ENCODE data around the gene PDRG1. TPM values are rescaled to one million over a fixed set of nuclear protein-coding genes. Genes with fewer than 3 reads are reported as not detected.

PDRG1 gene
- total and polyA plus RNA-seq, 4 donors = 5.6 to 15.8 (median 11.8) TPM

DNA sequence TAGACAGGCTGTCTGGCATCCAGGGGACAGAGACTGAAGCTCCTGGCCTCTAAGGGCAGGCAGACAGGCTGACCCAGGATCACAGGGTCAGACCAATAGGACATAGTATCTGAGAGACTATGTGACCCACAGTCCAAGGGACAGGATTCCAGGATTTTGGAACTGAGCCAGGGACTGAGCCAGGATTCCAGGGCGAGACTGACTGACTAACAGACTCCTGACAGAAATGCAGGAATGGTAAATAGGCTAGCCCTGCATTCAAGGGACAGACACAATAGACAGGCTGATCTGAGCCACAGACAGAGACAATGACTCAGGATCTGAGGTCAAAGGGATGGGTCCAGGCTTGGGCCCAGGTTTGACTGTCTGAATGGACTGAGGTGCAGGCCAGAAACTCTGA is 35.9 kb upstream of the PDRG1 start:
- Histone ChIP-seq H3K4me3 (ENCODE audit: low read length in 2 of 2) (no peak overlapping the region), H3K27ac (ENCODE audit: low read depth in 1 of 2, low read length in 2 of 2) (no peak overlapping the region), H3K36me3 (ENCODE audit: control insufficient read depth in 1 of 2, insufficient read depth in 2 of 2, low read length in 1 of 2) (no peaks in the 10 kb centered on the region), H3K9me3 (ENCODE audit: control insufficient read depth, low read length) (no peaks in the 10 kb centered on the region), H3K27me3 (ENCODE audit: control insufficient read depth in 1 of 2, insufficient read depth in 2 of 2, low read length in 1 of 2) (no peaks in the 10 kb centered on the region), H3K4me1 (ENCODE audit: control insufficient read depth in 1 of 2, insufficient read depth in 2 of 2, low read length in 2 of 2) (no peaks in the 10 kb centered on the region)
- ATAC-seq (ENCODE audit: low FRiP score) = no peak
- WGBS, 2 donors = 62 to 67% methylated on average over 1 of the region's 1 CpG
- no peak for DNase-seq
- intact Hi-C loops (cut with DNase I) = no loop called here

DNA sequence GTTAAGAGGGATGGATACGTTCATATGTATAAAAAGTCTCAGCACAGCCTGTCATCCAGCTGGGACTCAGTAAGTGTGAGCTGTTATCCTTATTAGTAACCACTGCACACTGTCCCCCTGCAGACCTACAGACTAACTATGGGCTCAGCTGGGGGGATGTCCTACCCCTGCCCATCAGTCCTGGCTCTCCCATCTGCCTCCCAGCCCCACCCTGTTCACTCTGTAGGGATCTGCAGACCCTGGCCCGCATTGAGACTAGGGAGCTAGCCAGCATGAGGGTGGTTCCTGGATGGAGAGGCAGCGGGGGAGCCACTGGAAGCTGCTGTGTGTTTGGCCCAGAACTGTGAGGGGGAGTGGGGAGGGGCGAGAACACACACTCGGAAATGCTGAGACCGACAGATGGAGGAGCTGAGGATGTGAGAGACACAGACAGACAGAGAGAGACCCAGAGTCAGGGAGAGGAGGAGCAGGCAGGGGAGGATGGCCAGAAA is 33.2 kb upstream of the PDRG1 start:
- no peaks in the 10 kb centered on the region for H3K36me3 ChIP-seq (ENCODE audit: control insufficient read depth in 1 of 2, insufficient read depth in 2 of 2, low read length in 1 of 2)
- H3K27me3 ChIP-seq (ENCODE audit: control insufficient read depth in 1 of 2, insufficient read depth in 2 of 2, low read length in 1 of 2) = no peaks in the 10 kb centered on the region
- no peak for DNase-seq
- intact Hi-C loops (cut with DNase I) = no loop called here
- no peaks in the 10 kb centered on the region for H3K9me3 ChIP-seq (ENCODE audit: control insufficient read depth, low read length)
- H3K27ac ChIP-seq (ENCODE audit: low read depth in 1 of 2, low read length in 2 of 2) = no peak overlapping the region
- no peaks in the 10 kb centered on the region for H3K4me1 ChIP-seq (ENCODE audit: control insufficient read depth in 1 of 2, insufficient read depth in 2 of 2, low read length in 2 of 2)
- no peak overlapping the region for H3K4me3 ChIP-seq (ENCODE audit: low read length in 2 of 2)
- 22 to 24% methylated on average over 6 of the region's 6 CpGs for WGBS, 2 donors
- ATAC-seq (ENCODE audit: low FRiP score) = no peak

DNA sequence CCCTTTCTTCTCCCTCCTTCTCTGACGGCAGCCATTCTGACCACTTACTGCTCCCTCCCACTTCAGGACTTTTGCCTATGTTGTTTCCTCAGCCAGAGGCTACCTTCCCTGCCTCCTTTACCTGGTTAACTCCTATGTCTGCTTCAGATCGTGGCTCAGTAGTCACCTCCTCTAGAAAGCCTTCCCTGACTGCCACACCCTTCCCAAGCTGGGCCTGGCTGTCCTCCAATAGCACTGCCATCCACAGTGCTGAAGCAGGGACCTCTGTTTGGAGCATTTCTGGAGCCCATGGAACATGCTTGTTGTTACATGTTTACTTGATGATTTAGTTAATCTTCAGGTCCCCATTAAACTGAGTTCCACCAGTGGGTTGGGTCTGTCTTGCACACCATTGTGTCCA is 29.9 kb upstream of the PDRG1 start:
- Histone ChIP-seq H3K36me3 (ENCODE audit: control insufficient read depth in 1 of 2, insufficient read depth in 2 of 2, low read length in 1 of 2) (no peaks in the 10 kb centered on the region), H3K27ac (ENCODE audit: low read depth in 1 of 2, low read length in 2 of 2) (no peak overlapping the region), H3K4me1 (ENCODE audit: control insufficient read depth in 1 of 2, insufficient read depth in 2 of 2, low read length in 2 of 2) (no peaks in the 10 kb centered on the region), H3K9me3 (ENCODE audit: control insufficient read depth, low read length) (no peaks in the 10 kb centered on the region), H3K4me3 (ENCODE audit: low read length in 2 of 2) (no peak overlapping the region), H3K27me3 (ENCODE audit: control insufficient read depth in 1 of 2, insufficient read depth in 2 of 2, low read length in 1 of 2) (no peaks in the 10 kb centered on the region)
- DNase-seq = no peak
- intact Hi-C loops (cut with DNase I) = no loop called here
- 74 to 88% methylated on average over 2 of the region's 2 CpGs for WGBS, 2 donors
- no peak for ATAC-seq (ENCODE audit: low FRiP score)

DNA sequence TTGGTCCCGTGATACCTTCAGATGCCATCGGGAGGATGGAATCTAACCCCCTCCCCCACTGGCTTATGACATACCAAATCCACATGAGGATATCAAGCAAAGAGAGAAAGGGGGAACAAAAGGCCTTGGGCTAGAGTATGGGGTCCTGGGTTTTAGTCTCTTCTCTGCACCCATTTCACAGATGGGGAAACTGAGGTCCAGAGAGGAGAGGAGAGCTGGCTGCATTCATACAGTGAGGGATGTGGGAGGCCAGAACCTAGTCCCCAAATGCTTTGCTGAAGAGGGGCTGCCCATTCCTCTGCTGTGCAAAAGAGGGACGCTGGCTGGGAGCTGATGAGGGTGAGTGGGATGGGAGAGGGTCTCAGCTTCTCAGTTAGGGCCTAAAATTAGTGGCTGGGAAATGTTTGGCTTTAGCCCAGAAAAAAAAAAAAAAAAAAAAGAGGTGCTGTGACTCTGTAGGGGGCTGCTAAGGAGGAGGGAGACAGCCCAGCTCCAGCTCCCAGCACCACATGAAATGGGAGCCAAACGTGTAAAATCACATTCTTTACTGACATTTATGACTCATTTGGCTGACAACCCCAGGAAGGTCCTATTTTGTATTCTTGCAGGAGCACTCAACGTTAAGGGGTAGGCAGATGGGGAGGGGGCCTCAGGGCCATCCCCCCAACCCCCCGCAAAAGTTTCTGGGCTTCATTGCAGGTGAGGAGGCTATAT is 28.0 kb upstream of the PDRG1 start:
- Histone ChIP-seq H3K4me3 (ENCODE audit: low read length in 2 of 2) (no peak overlapping the region), H3K36me3 (ENCODE audit: control insufficient read depth in 1 of 2, insufficient read depth in 2 of 2, low read length in 1 of 2) (no peaks in the 10 kb centered on the region), H3K4me1 (ENCODE audit: control insufficient read depth in 1 of 2, insufficient read depth in 2 of 2, low read length in 2 of 2) (no peaks in the 10 kb centered on the region), H3K27ac (ENCODE audit: low read depth in 1 of 2, low read length in 2 of 2) (no peak overlapping the region), H3K9me3 (ENCODE audit: control insufficient read depth, low read length) (no peaks in the 10 kb centered on the region), H3K27me3 (ENCODE audit: control insufficient read depth in 1 of 2, insufficient read depth in 2 of 2, low read length in 1 of 2) (no peaks in the 10 kb centered on the region)
- intact Hi-C loops (cut with DNase I) = no loop called here
- 50 to 51% methylated on average over 6 of the region's 6 CpGs for WGBS, 2 donors
- DNase-seq (no peak), ATAC-seq (ENCODE audit: low FRiP score) (no peak)

DNA sequence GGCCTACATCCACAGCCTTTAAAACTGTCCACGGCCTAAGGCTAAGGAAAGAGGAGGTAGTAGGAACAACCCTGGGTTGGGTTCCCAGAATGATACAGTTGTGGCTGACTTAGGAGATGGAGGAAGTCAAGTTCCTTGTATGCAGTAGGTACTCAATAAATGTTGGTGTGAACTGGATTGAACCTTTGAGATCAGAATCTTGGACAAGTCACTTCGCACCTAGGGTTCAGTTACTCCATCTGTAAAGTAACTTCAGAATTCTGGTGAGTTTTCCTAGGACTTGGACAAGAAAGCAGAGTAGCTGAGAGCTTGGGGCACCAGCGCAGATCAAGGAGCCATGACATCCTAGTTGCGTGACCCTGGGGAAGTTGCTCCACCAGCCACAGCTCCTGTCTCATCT is 25.2 kb upstream of the PDRG1 start:
- intact Hi-C loops (cut with DNase I) = no loop called here
- Histone ChIP-seq H3K27me3 (ENCODE audit: control insufficient read depth in 1 of 2, insufficient read depth in 2 of 2, low read length in 1 of 2) (no peaks in the 10 kb centered on the region), H3K27ac (ENCODE audit: low read depth in 1 of 2, low read length in 2 of 2) (no peak overlapping the region), H3K4me3 (ENCODE audit: low read length in 2 of 2) (no peak overlapping the region), H3K4me1 (ENCODE audit: control insufficient read depth in 1 of 2, insufficient read depth in 2 of 2, low read length in 2 of 2) (no peaks in the 10 kb centered on the region), H3K9me3 (ENCODE audit: control insufficient read depth, low read length) (no peaks in the 10 kb centered on the region), H3K36me3 (ENCODE audit: control insufficient read depth in 1 of 2, insufficient read depth in 2 of 2, low read length in 1 of 2) (no peaks in the 10 kb centered on the region)
- 83 to 97% methylated on average over 4 of the region's 4 CpGs for WGBS, 2 donors
- ATAC-seq (ENCODE audit: low FRiP score) (no peak), DNase-seq (no peak)

DNA sequence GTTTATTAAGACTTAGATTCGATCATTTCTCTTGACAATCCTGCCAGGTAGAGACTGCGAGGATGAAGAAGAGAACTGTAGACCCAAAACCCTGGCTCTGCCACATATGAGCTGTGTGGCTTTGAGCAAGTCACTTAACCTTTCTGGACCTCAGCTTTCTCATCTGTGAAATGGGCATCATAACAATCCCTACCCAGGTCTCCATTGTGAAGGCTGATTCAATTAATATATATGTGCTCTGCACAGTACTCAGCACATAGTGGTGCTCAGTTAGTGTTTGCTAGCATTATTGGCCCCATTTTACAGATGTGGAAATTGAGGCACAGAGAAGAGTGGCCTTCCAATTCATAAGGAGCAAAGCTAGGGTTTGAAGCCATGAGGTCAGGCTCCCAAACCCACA is 24.0 kb upstream of the PDRG1 start:
- intact Hi-C loops (cut with DNase I) = no loop called here
- H3K27ac ChIP-seq (ENCODE audit: low read depth in 1 of 2, low read length in 2 of 2) = no peak overlapping the region
- DNase-seq (no peak), ATAC-seq (ENCODE audit: low FRiP score) (no peak)
- no peaks in the 10 kb centered on the region for H3K9me3 ChIP-seq (ENCODE audit: control insufficient read depth, low read length)
- H3K36me3 ChIP-seq (ENCODE audit: control insufficient read depth in 1 of 2, insufficient read depth in 2 of 2, low read length in 1 of 2) = no peaks in the 10 kb centered on the region
- no peaks in the 10 kb centered on the region for H3K27me3 ChIP-seq (ENCODE audit: control insufficient read depth in 1 of 2, insufficient read depth in 2 of 2, low read length in 1 of 2)
- no peak overlapping the region for H3K4me3 ChIP-seq (ENCODE audit: low read length in 2 of 2)
- whole genome bisulfite sequencing, 2 donors = 81 to 82% methylated on average over 2 of the region's 2 CpGs
- no peaks in the 10 kb centered on the region for H3K4me1 ChIP-seq (ENCODE audit: control insufficient read depth in 1 of 2, insufficient read depth in 2 of 2, low read length in 2 of 2)

DNA sequence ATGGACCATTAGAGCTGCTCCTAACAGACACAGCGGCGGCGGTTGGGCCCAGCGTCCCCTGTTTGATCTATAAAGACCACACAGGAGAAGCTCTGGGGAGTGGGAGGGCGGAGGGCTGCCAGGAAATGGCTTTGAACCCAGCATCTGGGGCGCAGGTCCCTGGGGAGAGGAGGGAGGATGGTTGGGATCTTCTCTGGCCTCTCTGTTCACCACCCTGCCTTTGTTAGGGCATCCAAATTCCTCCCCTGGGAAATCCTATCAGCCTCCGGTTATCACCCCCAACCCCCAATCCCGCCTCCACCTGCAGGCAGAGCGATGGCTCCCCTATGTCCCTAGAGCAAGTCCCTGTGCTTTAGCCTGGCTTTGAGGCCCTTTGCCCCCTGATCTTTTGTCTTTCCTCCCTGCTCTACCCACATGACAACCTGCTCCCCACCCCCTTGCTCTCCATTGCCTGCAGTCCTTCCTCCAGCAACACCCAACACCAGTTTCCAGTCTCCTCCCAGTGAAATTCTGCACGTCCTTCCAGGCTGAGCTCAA is 23.2 kb upstream of the PDRG1 start:
- no peak overlapping the region for H3K4me3 ChIP-seq (ENCODE audit: low read length in 2 of 2)
- 7 to 12% methylated on average over 10 of the region's 10 CpGs for WGBS, 2 donors
- intact Hi-C loops (cut with DNase I) = no loop called here
- H3K27ac ChIP-seq (ENCODE audit: low read depth in 1 of 2, low read length in 2 of 2) = no peak overlapping the region
- ATAC-seq (ENCODE audit: low FRiP score) (no peak), DNase-seq (no peak)
- no peaks in the 10 kb centered on the region for H3K36me3 ChIP-seq (ENCODE audit: control insufficient read depth in 1 of 2, insufficient read depth in 2 of 2, low read length in 1 of 2)
- no peaks in the 10 kb centered on the region for H3K9me3 ChIP-seq (ENCODE audit: control insufficient read depth, low read length)
- H3K4me1 ChIP-seq (ENCODE audit: control insufficient read depth in 1 of 2, insufficient read depth in 2 of 2, low read length in 2 of 2) = no peaks in the 10 kb centered on the region
- H3K27me3 ChIP-seq (ENCODE audit: control insufficient read depth in 1 of 2, insufficient read depth in 2 of 2, low read length in 1 of 2) = no peaks in the 10 kb centered on the region

DNA sequence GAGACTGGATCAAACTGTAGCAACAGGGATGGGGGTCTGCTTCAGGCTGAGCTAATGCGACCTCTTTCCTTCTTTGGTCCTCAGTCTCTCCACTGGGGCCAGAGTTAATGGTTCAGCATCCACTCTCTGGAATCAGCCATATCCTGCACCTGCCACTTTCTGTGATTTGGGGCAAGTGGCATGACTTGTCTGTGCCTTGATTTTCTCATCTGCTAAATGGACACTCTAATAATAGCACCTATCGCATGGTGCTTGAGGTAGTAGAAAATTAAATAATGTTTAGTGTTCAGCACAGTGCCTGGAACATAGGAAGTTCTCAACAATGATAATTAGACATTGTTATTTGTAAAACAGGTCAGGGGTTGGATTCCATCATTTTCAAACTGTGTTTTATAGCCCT is 22.4 kb upstream of the PDRG1 start:
- no peaks in the 10 kb centered on the region for H3K9me3 ChIP-seq (ENCODE audit: control insufficient read depth, low read length)
- intact Hi-C loops (cut with DNase I) = no loop called here
- ATAC-seq (ENCODE audit: low FRiP score) = no peak
- H3K36me3 ChIP-seq (ENCODE audit: control insufficient read depth in 1 of 2, insufficient read depth in 2 of 2, low read length in 1 of 2) = no peaks in the 10 kb centered on the region
- no peak overlapping the region for H3K4me3 ChIP-seq (ENCODE audit: low read length in 2 of 2)
- 86% methylated on average over 2 of the region's 2 CpGs for WGBS, 2 donors
- DNase-seq = no peak
- no peak overlapping the region for H3K27ac ChIP-seq (ENCODE audit: low read depth in 1 of 2, low read length in 2 of 2)
- no peaks in the 10 kb centered on the region for H3K4me1 ChIP-seq (ENCODE audit: control insufficient read depth in 1 of 2, insufficient read depth in 2 of 2, low read length in 2 of 2)
- no peaks in the 10 kb centered on the region for H3K27me3 ChIP-seq (ENCODE audit: control insufficient read depth in 1 of 2, insufficient read depth in 2 of 2, low read length in 1 of 2)

DNA sequence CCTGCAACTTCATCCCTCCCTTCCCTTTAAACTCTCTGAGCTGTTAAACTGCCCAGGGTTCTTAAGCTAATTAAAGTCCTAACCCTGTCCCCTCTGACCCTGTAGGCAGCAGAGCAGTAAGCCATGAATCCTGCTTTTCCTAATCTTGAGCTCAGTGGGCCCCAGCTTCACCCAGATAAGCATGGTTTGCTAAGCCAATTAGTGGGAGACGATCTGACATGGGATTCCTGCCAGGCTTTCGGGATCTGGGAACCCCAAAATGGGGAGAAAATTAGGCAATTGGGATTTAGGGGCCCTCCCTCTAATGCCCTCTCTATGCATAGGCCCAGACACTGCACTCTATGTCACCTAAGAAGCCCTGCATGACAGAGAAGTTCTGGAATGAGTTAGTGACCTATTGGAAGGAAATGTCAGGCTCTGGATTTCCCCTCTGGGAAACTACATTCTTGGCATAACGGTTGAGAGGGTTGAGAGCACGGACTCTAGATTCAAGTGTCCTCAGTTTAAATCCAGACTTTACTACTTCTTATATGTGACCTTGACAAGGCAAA is 20.7 kb upstream of the PDRG1 start:
- ATAC-seq (ENCODE audit: low FRiP score) = no peak
- Histone ChIP-seq H3K9me3 (ENCODE audit: control insufficient read depth, low read length) (no peaks in the 10 kb centered on the region), H3K27me3 (ENCODE audit: control insufficient read depth in 1 of 2, insufficient read depth in 2 of 2, low read length in 1 of 2) (no peaks in the 10 kb centered on the region), H3K4me1 (ENCODE audit: control insufficient read depth in 1 of 2, insufficient read depth in 2 of 2, low read length in 2 of 2) (no peaks in the 10 kb centered on the region), H3K36me3 (ENCODE audit: control insufficient read depth in 1 of 2, insufficient read depth in 2 of 2, low read length in 1 of 2) (no peaks in the 10 kb centered on the region), H3K27ac (ENCODE audit: low read depth in 1 of 2, low read length in 2 of 2) (no peak overlapping the region), H3K4me3 (ENCODE audit: low read length in 2 of 2) (no peak overlapping the region)
- no peak for DNase-seq
- intact Hi-C loops (cut with DNase I) = no loop called here
- WGBS, 2 donors = 14 to 22% methylated on average over 4 of the region's 4 CpGs
